T-helper 1 cell treated with Interleukin-12 subunit alpha and Interleukin-12 subunit beta and Interleukin-4 antibody, amounts not matched to agents 30 ng/mL and 1 ng/mL, for 36 hours (primary cell): ENCODE data around the gene UCHL3. TPM values are rescaled to one million over a fixed set of nuclear protein-coding genes. Genes with fewer than 3 reads are reported as not detected.

ENCODE experiments used
- total RNA-seq: library from RNA; stranded (reverse); gene quantifications from 2 replicates; pipeline ENCODE4 v1.2.3, GENCODE V29; 2022

UCHL3 gene
- total RNA-seq, 1 donor from 2014 or later: 39.1 TPM

Other genes starting within 250 kb of the UCHL3 start
- gene TBC1D4, start 67.6 kb upstream of the UCHL3 start, total RNA-seq: 9.1 and 11.9 TPM in 2 replicates
- 112 and 124 TPM in 2 replicates for gene COMMD6, start 11.9 kb upstream of the UCHL3 start, total RNA-seq
- 9.9 and 15.2 TPM in 2 replicates for gene LMO7, start 86.5 kb downstream of the UCHL3 start, total RNA-seq